ENCODE data around the gene NPFFR2.
"Not testable (repeated sequence)": the region's sequence is repeated elsewhere in the genome, so short reads cannot be mapped to it uniquely, and the experiment has no call there.

NPFFR2 gene

GRCh38 chr4:72073816-72074215 is 42.0 kb downstream of the NPFFR2 start:
- Histone ChIP-seq H3K4me3 (ENCODE audit: low read length) (no peak overlapping the region), H3K27ac (ENCODE audit: low read length) (no peak overlapping the region), H3K4me2 (ENCODE audit: low read length) (0 out of 2 replicates have a peak overlapping the region, but pooled peaks have one; percentile 5), H4K20me1 (ENCODE audit: insufficient read depth, low read length) (no peaks in the 10 kb centered on the region), H3K9me3 (ENCODE audit: insufficient read depth, low read length) (no peaks in the 10 kb centered on the region), H3K27me3 (ENCODE audit: low read depth, low read length) (no peaks in the 10 kb centered on the region), H3K79me2 (ENCODE audit: low read length) (no peaks in the 10 kb centered on the region), H3K36me3 (replicated peaks; ENCODE audit: low read depth, low read length) (no peaks in the 10 kb centered on the region), H2AFZ (ENCODE audit: low read depth, low read length) (no peak overlapping the region), H3K9ac (ENCODE audit: low read length) (no peak overlapping the region), H3K4me1 (ENCODE audit: low read length) (peaks cover 9% of the 10 kb centered on the region; the same call in 1 of the 2 replicates)
- TF ChIP-seq EZH2phosphoT487 (IDR thresholded peaks at IDR 0.05; ENCODE audit: low read depth), result no peak
- TF ChIP-seq CTCF (IDR thresholded peaks at IDR 0.05; ENCODE audit: low read depth, low read length), result no peak

GRCh38 chr4:72076562-72076961 is 44.8 kb downstream of the NPFFR2 start:
- TF ChIP-seq EZH2phosphoT487 (IDR thresholded peaks at IDR 0.05; ENCODE audit: low read depth) (no peak), CTCF (IDR thresholded peaks at IDR 0.05; ENCODE audit: low read depth, low read length) (no peak)
- H4K20me1 ChIP-seq (ENCODE audit: insufficient read depth, low read length), result no peaks in the 10 kb centered on the region
- H3K9me3 ChIP-seq (ENCODE audit: insufficient read depth, low read length), result no peaks in the 10 kb centered on the region
- no peak overlapping the region for H3K4me3 ChIP-seq (ENCODE audit: low read length)
- no peaks in the 10 kb centered on the region for H3K27me3 ChIP-seq (ENCODE audit: low read depth, low read length)
- H2AFZ ChIP-seq (ENCODE audit: low read depth, low read length), result no peak overlapping the region
- H3K9ac ChIP-seq (ENCODE audit: low read length), result no peak overlapping the region
- no peaks in the 10 kb centered on the region for H3K79me2 ChIP-seq (ENCODE audit: low read length)
- peaks cover 9% of the 10 kb centered on the region; the same call in 1 of the 2 replicates for H3K4me1 ChIP-seq (ENCODE audit: low read length)
- H3K4me2 ChIP-seq (ENCODE audit: low read length), result no peak overlapping the region
- no peak overlapping the region for H3K27ac ChIP-seq (ENCODE audit: low read length)
- no peaks in the 10 kb centered on the region for H3K36me3 ChIP-seq (replicated peaks; ENCODE audit: low read depth, low read length)

- peaks cover 9% of the 10 kb centered on the region; the same call in 1 of the 2 replicates for H3K4me1 ChIP-seq (ENCODE audit: low read length)
- no peaks in the 10 kb centered on the region for H4K20me1 ChIP-seq (ENCODE audit: insufficient read depth, low read length)
- H3K27me3 ChIP-seq (ENCODE audit: low read depth, low read length), result no peaks in the 10 kb centered on the region
These were observed 45.5 kb downstream of the NPFFR2 start for GRCh38 chr4:72077346-72077745.

GRCh38 chr4:72084587-72085011 is 52.8 kb downstream of the NPFFR2 start:
- no peak for TF ChIP-seq CTCF (IDR thresholded peaks at IDR 0.05; ENCODE audit: low read depth, low read length)
- no peak for TF ChIP-seq EZH2phosphoT487 (IDR thresholded peaks at IDR 0.05; ENCODE audit: low read depth)
- H3K4me2 ChIP-seq (ENCODE audit: low read length), result peak overlapping the region; percentile 48
- H3K79me2 ChIP-seq (ENCODE audit: low read length), result no peaks in the 10 kb centered on the region
- H3K4me3 ChIP-seq (ENCODE audit: low read length), result peak overlapping the region; percentile 31; the same call in 1 of the 2 replicates
- H3K9me3 ChIP-seq (ENCODE audit: insufficient read depth, low read length), result no peaks in the 10 kb centered on the region
- H3K27ac ChIP-seq (ENCODE audit: low read length), result no peak overlapping the region
- H3K27me3 ChIP-seq (ENCODE audit: low read depth, low read length), result no peaks in the 10 kb centered on the region
- H3K36me3 ChIP-seq (replicated peaks; ENCODE audit: low read depth, low read length), result no peaks in the 10 kb centered on the region
- H3K4me1 ChIP-seq (ENCODE audit: low read length), result peaks cover 24% of the 10 kb centered on the region
- H3K9ac ChIP-seq (ENCODE audit: low read length), result peak overlapping the region; percentile 12; the same call in 1 of the 2 replicates
- H2AFZ ChIP-seq (ENCODE audit: low read depth, low read length), result peak overlapping the region; percentile 63
- H4K20me1 ChIP-seq (ENCODE audit: insufficient read depth, low read length), result no peaks in the 10 kb centered on the region

More at GRCh38 chr4:72077346-72077745, 45.5 kb downstream of the NPFFR2 start:
- Histone ChIP-seq H3K4me3 (ENCODE audit: low read length) (no peak overlapping the region), H3K4me2 (ENCODE audit: low read length) (no peak overlapping the region), H2AFZ (ENCODE audit: low read depth, low read length) (peak overlapping the region; percentile 36; the same call in 1 of the 2 replicates), H3K9me3 (ENCODE audit: insufficient read depth, low read length) (no peaks in the 10 kb centered on the region), H3K36me3 (replicated peaks; ENCODE audit: low read depth, low read length) (no peaks in the 10 kb centered on the region), H3K79me2 (ENCODE audit: low read length) (no peaks in the 10 kb centered on the region), H3K27ac (ENCODE audit: low read length) (no peak overlapping the region), H3K9ac (ENCODE audit: low read length) (no peak overlapping the region)
- TF ChIP-seq EZH2phosphoT487 (IDR thresholded peaks at IDR 0.05; ENCODE audit: low read depth) (no peak), CTCF (IDR thresholded peaks at IDR 0.05; ENCODE audit: low read depth, low read length) (no peak)

GRCh38 chr4:72090606-72091005 is 58.8 kb downstream of the NPFFR2 start:
- H3K27me3 ChIP-seq (ENCODE audit: low read depth, low read length); H4K20me1 ChIP-seq (ENCODE audit: insufficient read depth, low read length); H3K79me2 ChIP-seq (ENCODE audit: low read length); H3K9ac ChIP-seq (ENCODE audit: low read length); H2AFZ ChIP-seq (ENCODE audit: low read depth, low read length); H3K36me3 ChIP-seq (replicated peaks; ENCODE audit: low read depth, low read length); H3K9me3 ChIP-seq (ENCODE audit: insufficient read depth, low read length): not testable (repeated sequence)
- Histone ChIP-seq H3K4me2 (ENCODE audit: low read length) (peak overlapping the region; percentile 42), H3K27ac (ENCODE audit: low read length) (peak overlapping the region; percentile 12; the same call in 1 of the 2 replicates), H3K4me3 (ENCODE audit: low read length) (peak overlapping the region; percentile 15; the same call in 1 of the 2 replicates), H3K4me1 (ENCODE audit: low read length) (peaks cover 15% of the 10 kb centered on the region)
